ENCODE results near the gene NME4.

NME4 gene

DNA sequence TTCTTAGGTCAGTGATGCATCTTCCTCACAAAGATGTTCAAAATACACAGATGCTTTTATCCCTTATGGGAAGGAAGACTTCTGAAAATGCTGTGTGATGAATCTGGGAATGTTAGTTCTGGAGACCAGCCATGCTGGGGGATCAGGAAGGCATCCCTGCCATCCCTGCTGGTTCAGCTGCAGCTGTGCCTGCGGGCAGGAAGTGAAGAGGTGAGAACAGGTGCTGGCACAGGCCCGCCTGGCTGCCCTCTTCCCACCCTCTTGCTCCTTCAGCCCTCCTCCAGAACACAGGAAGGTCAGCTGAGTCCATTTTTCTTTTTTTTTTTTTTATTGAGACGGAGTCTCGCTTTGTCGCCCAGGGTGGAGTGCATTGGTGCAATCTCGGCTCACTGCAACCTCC lies 43.6 kb downstream of the NME4 start:
- no peak for DNase-seq

DNA sequence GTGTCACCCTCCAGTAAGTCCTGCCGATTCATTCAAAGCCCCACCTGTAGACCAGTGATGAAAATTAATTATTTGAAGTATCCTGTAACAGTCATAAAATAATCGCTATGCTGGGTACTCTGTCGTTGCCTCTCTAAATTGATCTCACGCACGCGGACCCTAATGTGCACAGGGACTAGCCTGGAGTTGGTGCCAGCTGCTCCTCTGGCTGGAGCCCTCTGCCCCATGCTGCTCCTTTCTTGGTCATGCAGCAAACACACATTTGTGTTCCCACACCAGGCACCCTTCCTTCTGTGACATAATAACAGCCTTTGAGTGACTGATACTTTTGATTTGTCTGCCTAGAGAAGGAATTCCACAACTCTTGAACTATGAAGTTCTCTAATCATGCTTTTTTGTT lies 44.4 kb downstream of the NME4 start:
- DNase-seq, result no peak

DNA sequence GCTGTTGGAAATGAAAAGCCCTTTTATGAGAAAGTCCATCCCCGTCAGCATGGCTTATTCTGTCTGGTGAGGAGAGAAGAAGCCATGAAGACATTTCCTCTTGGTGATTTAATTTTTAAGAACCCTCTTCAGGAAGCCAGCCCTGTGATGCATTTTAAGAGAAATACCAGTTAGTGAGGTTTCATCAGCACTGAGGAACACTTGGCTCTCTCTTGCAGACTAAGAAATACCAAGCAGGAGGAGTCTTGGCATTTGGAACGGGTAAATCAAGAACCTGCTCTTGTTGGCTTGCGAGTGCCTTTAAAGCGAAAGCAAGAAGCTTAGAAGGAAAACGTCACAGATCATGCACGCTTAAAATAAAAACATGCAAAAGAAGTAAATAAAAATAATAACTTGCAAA lies 46.0 kb downstream of the NME4 start:
- no peak for DNase-seq

DNA sequence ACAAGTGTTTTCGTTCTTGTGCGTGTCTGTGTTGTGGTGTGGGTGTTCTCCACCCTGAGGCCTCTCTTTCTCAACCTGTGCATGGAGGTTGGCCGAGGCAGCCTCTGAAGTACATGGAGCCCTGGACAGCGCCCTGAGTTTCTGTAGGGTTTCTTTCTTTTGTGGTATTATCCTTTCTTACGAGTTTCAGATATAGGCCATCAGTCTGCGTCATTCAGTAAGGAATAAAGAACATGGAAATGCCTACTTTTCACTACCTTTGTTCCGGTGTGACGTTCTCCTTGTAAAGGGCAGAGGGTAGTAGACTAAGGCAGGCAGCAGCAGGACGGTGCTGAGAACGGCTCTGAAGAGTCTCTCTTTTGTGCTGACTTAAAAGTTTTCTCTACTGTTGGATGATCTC lies 47.0 kb downstream of the NME4 start:
- no peak for DNase-seq

DNA sequence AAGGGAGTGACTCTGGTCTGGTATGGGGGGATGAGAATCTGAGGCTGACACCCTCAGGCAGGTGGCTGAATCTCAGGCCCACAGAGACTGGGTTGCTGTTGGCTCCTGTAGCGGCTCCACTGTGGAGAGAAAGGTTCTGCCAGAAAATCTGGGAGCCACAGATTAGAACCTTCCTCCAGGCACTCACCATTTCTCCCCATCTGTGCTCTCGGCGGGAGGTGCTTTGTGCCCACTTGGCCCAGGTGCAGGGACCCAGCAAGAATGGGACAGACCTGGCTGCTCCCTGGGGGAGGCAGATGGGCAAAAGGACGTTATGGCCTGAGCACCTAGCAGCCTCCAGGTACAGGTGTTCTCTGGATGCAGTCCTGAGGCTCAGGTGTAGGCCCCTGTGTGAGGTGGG lies 48.6 kb downstream of the NME4 start:
- no peak for DNase-seq

Measured in stimulated activated CD4-positive, alpha-beta T cell treated with anti-CD3 and anti-CD28 coated beads, Interleukin-4, amount 100 ng/mL, for 4 hours (primary cell).